Mucosa of rectum (tissue), 2 donors: Measurements from ENCODE around the gene MRPS5.

Experiments used
- H3K27ac ChIP-seq, 2 donors: one replicate each; pipeline ENCODE4 v1.7.0; 2013; ENCODE audit warnings: inconsistent platforms in 2 of 2, low read depth in 2 of 2, low read length in 2 of 2
- H3K27me3 ChIP-seq, 2 donors: one replicate each; pipeline ENCODE4 v1.7.0; 2013; ENCODE audit warnings: low read length in 2 of 2; ENCODE audit not compliant: control insufficient read depth in 2 of 2, insufficient read depth in 2 of 2
- H3K36me3 ChIP-seq, 2 donors: one replicate each; pipeline ENCODE4 v1.7.0; 2013; ENCODE audit warnings: low read length in 2 of 2; ENCODE audit not compliant: control insufficient read depth in 2 of 2, insufficient read depth in 2 of 2
- H3K4me1 ChIP-seq, 2 donors: one replicate each; pipeline ENCODE4 v1.7.0; 2013; ENCODE audit warnings: low read length in 2 of 2, mild to moderate bottlenecking in 1 of 2; ENCODE audit not compliant: control insufficient read depth in 2 of 2, insufficient read depth in 2 of 2
- H3K4me3 ChIP-seq, 2 donors: one replicate each; pipeline ENCODE4 v1.7.0; 2013; ENCODE audit warnings: low read length in 2 of 2
- H3K9ac ChIP-seq, 2 donors: one replicate each; pipeline ENCODE4 v1.7.0; 2013; ENCODE audit warnings: low read length in 2 of 2, low read depth in 1 of 2, mild to moderate bottlenecking in 1 of 2
- H3K9me3 ChIP-seq, 2 donors: one replicate each; pipeline ENCODE4 v1.7.0; 2013; ENCODE audit warnings: low read length in 2 of 2; ENCODE audit not compliant: control insufficient read depth in 2 of 2
- donor health status: healthy.
- donor health status: Normal muscosa, but diverticular disease.

Gene MRPS5

GRCh38 chr2:95055262-95055661 is 66.3 kb downstream of the MRPS5 start:
- no peaks in the 10 kb centered on the region for H3K9me3 ChIP-seq
- H3K9ac ChIP-seq = no peak overlapping the region
- peaks cover 3 to 7% of the 10 kb centered on the region in 2 donors for H3K27me3 ChIP-seq
- no peaks in the 10 kb centered on the region for H3K36me3 ChIP-seq
- no peak overlapping the region for H3K27ac ChIP-seq
- no peaks in the 10 kb centered on the region for H3K4me1 ChIP-seq
- no peak overlapping the region for H3K4me3 ChIP-seq

- H3K9me3 ChIP-seq = no peaks in the 10 kb centered on the region
- H3K27ac ChIP-seq = no peak overlapping the region
- no peak overlapping the region for H3K4me3 ChIP-seq
- no peaks in the 10 kb centered on the region for H3K4me1 ChIP-seq
- no peaks in the 10 kb centered on the region for H3K36me3 ChIP-seq
- H3K27me3 ChIP-seq = peaks cover 3 to 7% of the 10 kb centered on the region in 2 donors
- H3K9ac ChIP-seq = no peak overlapping the region
Observed at GRCh38 chr2:95054016-95054415, 67.6 kb downstream of the MRPS5 start.

- Histone ChIP-seq H3K4me1 (no peaks in the 10 kb centered on the region), H3K9me3 (no peaks in the 10 kb centered on the region), H3K27me3 (peaks cover 3 to 7% of the 10 kb centered on the region in 2 donors), H3K9ac (no peak overlapping the region), H3K27ac (no peak overlapping the region), H3K4me3 (no peak overlapping the region), H3K36me3 (no peaks in the 10 kb centered on the region)
Observed at GRCh38 chr2:95053543-95053942, 68.1 kb downstream of the MRPS5 start.

GRCh38 chr2:95052804-95053479 is 68.7 kb downstream of the MRPS5 start:
- peaks cover 3 to 7% of the 10 kb centered on the region in 2 donors for H3K27me3 ChIP-seq
- H3K27ac ChIP-seq = no peak overlapping the region
- no peaks in the 10 kb centered on the region for H3K4me1 ChIP-seq
- no peaks in the 10 kb centered on the region for H3K36me3 ChIP-seq
- no peak overlapping the region for H3K9ac ChIP-seq
- H3K9me3 ChIP-seq = no peaks in the 10 kb centered on the region
- H3K4me3 ChIP-seq = no peak overlapping the region

GRCh38 chr2:95052307-95052706 is 69.3 kb downstream of the MRPS5 start:
- no peaks in the 10 kb centered on the region for H3K9me3 ChIP-seq
- H3K27ac ChIP-seq = no peak overlapping the region
- peaks cover 3 to 7% of the 10 kb centered on the region in 2 donors for H3K27me3 ChIP-seq
- H3K36me3 ChIP-seq = no peaks in the 10 kb centered on the region
- no peak overlapping the region for H3K9ac ChIP-seq
- H3K4me3 ChIP-seq = no peak overlapping the region
- no peaks in the 10 kb centered on the region for H3K4me1 ChIP-seq

- H3K27ac ChIP-seq = no peak overlapping the region
- no peak overlapping the region for H3K9ac ChIP-seq
Observed at GRCh38 chr2:95051626-95052025, 70.0 kb downstream of the MRPS5 start.

GRCh38 chr2:95050385-95051300 is 71.0 kb downstream of the MRPS5 start:
- H3K27ac ChIP-seq = no peak overlapping the region

More at GRCh38 chr2:95051626-95052025, 70.0 kb downstream of the MRPS5 start:
- Histone ChIP-seq H3K27me3 (peaks cover 3 to 7% of the 10 kb centered on the region in 2 donors), H3K4me3 (no peak overlapping the region), H3K4me1 (no peaks in the 10 kb centered on the region), H3K36me3 (no peaks in the 10 kb centered on the region), H3K9me3 (no peaks in the 10 kb centered on the region)

GRCh38 chr2:95049961-95050360 is 71.6 kb downstream of the MRPS5 start:
- peaks cover 0 to 4% of the 10 kb centered on the region in 2 donors for H3K27me3 ChIP-seq
- H3K27ac ChIP-seq = no peak overlapping the region
- no peak overlapping the region for H3K9ac ChIP-seq
- no peak overlapping the region for H3K4me3 ChIP-seq
- no peaks in the 10 kb centered on the region for H3K9me3 ChIP-seq
- H3K36me3 ChIP-seq = no peaks in the 10 kb centered on the region
- H3K4me1 ChIP-seq = no peaks in the 10 kb centered on the region

More at GRCh38 chr2:95050385-95051300, 71.0 kb downstream of the MRPS5 start:
- Histone ChIP-seq H3K4me1 (no peaks in the 10 kb centered on the region), H3K27me3 (peaks cover 0 to 5% of the 10 kb centered on the region in 2 donors), H3K36me3 (no peaks in the 10 kb centered on the region), H3K4me3 (no peak overlapping the region), H3K9ac (no peak overlapping the region), H3K9me3 (no peaks in the 10 kb centered on the region)

GRCh38 chr2:95049683-95049955 is 72.0 kb downstream of the MRPS5 start:
- H3K4me1 ChIP-seq = no peaks in the 10 kb centered on the region
- H3K9ac ChIP-seq = no peak overlapping the region
- H3K27ac ChIP-seq = no peak overlapping the region
- no peaks in the 10 kb centered on the region for H3K36me3 ChIP-seq
- H3K9me3 ChIP-seq = no peaks in the 10 kb centered on the region
- H3K27me3 ChIP-seq = peaks cover 1 to 4% of the 10 kb centered on the region in 2 donors
- no peak overlapping the region for H3K4me3 ChIP-seq
